Putamen (tissue), 1 donor: ENCODE measurements around the gene KCNH6.

Experiments used
- DNase-seq: peaks from one replicate; pipeline ENCODE4 v3.0.0-alpha.2; 2016; ENCODE audit warnings: low spot score

The KCNH6 gene

DNA sequence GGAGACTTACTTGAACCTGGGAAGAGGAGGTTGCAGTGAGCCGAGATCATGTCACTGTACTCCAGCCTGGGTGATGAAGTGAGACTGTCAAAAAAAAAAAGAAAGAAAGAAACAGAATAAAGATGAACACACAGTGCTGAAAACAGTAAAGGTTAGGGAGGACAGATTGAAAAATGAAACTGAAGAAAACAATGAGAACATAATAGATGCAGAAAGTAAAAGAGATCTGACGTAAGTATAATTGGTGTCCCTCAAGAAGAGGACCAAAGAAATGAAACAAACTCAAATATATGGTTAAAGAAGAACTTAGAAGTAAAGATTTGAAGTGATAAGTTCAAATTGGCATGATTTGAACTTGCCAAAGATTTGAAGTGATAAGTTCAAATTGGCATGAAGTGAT is 34.3 kb downstream of the KCNH6 start:
- DNase-seq: no peak

GRCh38 chr17:63558441-63558840 is 35.3 kb downstream of the KCNH6 start:
- DNase-seq: no peak

DNA sequence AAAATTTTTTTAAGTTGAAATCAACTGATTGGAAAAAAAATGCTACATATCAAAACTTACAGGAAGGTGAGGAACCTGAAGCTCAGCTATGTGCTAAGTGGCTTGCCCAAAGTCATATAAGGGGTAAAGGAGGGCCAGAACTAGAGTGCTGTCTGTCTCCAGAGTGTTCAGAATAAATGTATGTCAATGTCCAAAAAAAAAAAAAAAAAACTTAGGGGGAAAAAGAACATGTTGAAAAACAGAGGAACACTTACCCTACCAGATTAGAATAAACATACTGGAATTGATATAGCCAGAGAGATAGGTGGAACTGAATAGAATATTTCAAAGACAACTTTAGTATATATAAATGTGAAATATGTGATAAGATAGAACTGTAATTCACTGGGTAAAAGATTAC is 38.7 kb downstream of the KCNH6 start:
- no peak for DNase-seq

GRCh38 chr17:63563339-63563738 is 40.2 kb downstream of the KCNH6 start:
- DNase-seq: no peak

DNA sequence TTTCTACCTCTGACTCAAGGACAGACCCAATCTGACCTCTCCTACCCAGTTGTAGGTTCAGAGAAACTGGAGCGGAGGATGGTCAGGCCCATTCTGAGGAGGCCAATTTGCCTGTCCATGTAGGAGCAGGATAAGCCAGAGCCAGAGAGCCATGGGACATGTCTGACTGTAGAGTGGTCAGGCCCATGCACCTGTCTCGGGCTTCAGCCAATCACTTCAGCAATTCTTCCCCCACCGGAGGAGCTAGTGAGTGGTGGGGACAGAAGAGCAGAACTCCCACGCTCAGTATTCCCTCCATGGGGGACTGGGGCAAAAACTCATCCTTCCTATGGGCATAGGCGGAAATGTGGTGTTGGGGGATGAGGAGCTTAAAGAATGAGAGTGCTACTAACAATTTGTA is 41.4 kb downstream of the KCNH6 start:
- no peak for DNase-seq

DNA sequence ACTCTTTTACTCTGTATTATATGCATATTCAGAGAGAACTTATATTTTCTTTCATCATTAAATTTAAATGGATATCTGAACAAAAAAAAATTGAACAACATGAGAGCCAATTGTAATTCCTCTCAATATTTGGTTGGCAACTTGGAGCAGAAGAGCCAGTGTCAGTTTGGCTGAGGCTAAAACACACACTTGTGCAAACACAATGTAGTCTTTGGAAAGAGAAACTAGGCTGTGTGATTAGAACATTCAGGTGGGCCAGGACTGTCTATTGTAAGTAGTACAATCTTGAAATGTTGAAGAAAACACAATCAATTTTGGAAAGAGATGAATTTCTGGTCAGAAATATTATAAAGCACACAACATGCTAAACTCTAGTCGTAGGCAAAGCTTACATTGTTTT is 44.1 kb downstream of the KCNH6 start:
- DNase-seq: no peak

- no peak for DNase-seq
Observed at GRCh38 chr17:63568563-63568962, 45.4 kb downstream of the KCNH6 start.

DNA sequence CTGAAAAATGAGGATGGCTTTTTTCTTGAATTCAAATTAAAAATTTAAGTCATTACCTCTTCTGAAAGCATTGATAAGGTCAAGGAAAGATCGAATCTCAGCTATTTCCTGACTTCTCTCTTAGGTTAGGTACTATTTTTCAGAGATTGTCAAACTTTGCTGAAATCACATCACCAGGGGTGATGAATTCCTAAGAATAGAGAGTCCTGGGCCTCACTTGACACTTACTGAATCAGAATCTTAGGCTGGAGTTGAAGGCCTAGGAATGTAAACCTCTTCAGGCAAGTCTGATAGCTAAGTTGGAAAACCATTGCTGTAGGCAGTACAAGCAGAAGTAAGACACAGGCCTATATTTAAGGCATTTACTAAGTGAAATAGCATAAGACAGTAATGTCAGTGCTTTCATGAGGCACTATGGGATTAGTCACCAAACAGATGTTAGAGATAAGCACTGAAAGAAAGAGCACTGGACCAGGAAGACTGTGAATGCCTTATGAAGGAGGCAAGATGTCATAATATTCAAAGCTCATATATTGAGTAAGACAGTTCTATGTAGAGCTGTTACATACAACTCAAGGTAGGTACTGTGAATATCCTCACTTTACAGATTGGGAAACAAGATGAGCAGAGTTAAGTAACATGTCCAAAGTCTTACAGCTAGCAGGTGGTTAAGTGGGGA is 48.6 kb downstream of the KCNH6 start:
- no peak for DNase-seq

DNA sequence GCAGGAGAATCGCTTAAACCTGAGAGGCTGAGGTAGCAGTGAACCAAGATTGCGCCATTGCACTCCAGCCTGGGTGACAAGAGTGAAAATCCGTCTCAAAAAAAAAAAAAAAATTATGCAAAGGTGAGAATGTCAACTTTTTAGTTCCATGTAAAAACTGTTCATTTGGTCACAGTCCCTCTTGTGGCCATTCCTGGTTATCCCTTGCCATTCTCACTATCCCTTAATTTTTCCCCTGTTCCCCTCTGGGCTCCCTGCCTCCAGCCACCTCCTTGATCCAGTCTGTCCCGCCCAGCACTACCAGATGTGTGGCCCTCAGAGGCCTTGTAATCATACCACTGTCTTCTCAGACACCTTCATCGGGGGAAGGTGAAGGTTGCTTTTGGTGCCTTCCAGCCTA is 50.5 kb downstream of the KCNH6 start:
- no peak for DNase-seq

- no peak for DNase-seq
Observed at GRCh38 chr17:63578027-63578768, 55.0 kb downstream of the KCNH6 start.

- no peak for DNase-seq
Observed at GRCh38 chr17:63578769-63579111, 55.6 kb downstream of the KCNH6 start.

DNA sequence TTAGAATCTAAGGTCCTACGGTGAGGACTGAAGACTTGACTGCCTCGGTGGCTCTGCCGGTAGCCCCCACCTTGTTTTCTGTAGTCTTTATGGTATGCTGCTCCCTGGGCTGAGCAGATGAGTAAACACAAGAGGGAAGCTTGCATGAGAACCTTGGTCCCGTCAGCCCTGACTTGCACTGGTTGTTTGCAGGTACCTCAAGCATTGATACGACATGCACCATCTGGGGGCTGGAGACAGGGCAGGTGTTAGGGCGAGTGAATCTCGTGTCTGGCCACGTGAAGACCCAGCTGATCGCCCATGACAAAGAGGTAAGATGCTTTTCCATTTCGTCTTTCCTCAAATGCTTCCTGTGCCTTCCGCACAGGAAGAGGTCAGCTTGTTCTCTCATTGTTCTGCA is 56.5 kb downstream of the KCNH6 start:
- no peak for DNase-seq

GRCh38 chr17:63587770-63588169 is 64.6 kb downstream of the KCNH6 start:
- DNase-seq: no peak

- no peak for DNase-seq
Observed at GRCh38 chr17:63588797-63589196, 65.6 kb downstream of the KCNH6 start.

GRCh38 chr17:63589646-63590045 is 66.5 kb downstream of the KCNH6 start:
- no peak for DNase-seq

GRCh38 chr17:63592797-63593196 is 69.6 kb downstream of the KCNH6 start:
- no peak for DNase-seq

- DNase-seq: no peak
Observed at GRCh38 chr17:63595132-63595531, 72.0 kb downstream of the KCNH6 start.
